Measurements from ENCODE around the gene KRT23. TPM values are rescaled to one million over a fixed set of nuclear protein-coding genes. Genes with fewer than 3 reads are reported as not detected.

Gene KRT23
- total and polyA plus RNA-seq, 2 of the 13 experiments (the other 11 are each of a cell fraction or from before 2014, with no cell fraction given) = 24.7 to 51.1 TPM

DNA sequence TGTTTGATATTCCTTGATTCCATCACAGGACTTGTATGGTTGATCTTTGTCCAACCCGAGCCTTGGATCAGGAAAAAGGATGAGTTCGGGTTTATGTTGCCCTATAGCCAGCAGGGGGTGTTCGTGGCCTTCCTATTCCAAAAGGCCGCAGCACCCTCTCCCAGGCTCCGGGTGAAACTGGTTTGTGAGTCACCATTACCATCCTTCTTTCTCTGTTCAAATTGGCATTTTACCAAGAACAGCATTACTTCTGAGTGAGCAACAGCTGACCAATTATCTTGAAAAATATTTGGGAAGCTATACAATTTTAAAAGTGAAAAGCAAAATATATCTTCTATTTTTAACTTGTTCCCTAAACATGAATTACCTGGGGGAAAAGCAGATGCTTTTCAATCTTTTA is 28.1 kb downstream of the KRT23 start:
- no peak overlapping the region for H3K9ac ChIP-seq (ENCODE audit: insufficient read depth, low read depth, low read length)
- H3K9me3 ChIP-seq (ENCODE audit: low read length) = no peaks in the 10 kb centered on the region
- no peaks in the 10 kb centered on the region for H3K36me3 ChIP-seq (replicated peaks in 1 of 2; ENCODE audit: control insufficient read depth in 1 of 2, insufficient read depth in 2 of 2, low read length in 2 of 2)
- FAIRE-seq = peak; percentile 95
- no peak overlapping the region for H3K4me2 ChIP-seq (ENCODE audit: low read depth, low read length)
- ATAC-seq = peak; percentile 93
- 0% methylated on average over 5 of the region's 5 CpGs for WGBS (ENCODE audit: low lambda C conversion rate)
- peak; percentile 92 for DNase-seq (ENCODE audit: low spot score)
- in situ Hi-C loops (cut with HindIII; ENCODE audit: extremely low pct_ligation_motif_present, low pct_unique_long_range_greater_than_20kb) = loop anchor here (5.0 kb wide), 1 partner anchor 413 kb away; no protein-coding TSS in a partner anchor
- H3K27ac ChIP-seq (ENCODE audit: extremely low read length, insufficient read depth, low read length) = no peak overlapping the region
- H3K79me2 ChIP-seq (ENCODE audit: insufficient read depth, low read length) = no peaks in the 10 kb centered on the region
- intact Hi-C loops (cut with micrococcal nuclease; ENCODE audit: unreplicated experiment) = loop anchor here (1.0 to 10.0 kb wide), 9 partner anchors 47 to 753 kb away; partner anchors contain the start of genes KRT19, KRTAP1-1, KRTAP2-1 and KRTAP3-1
- no peaks in the 10 kb centered on the region for H4K20me1 ChIP-seq (ENCODE audit: insufficient read depth, low read length)
- ChIA-PET CTCF (ENCODE audit: low intra/inter-chr PET ratio, low total read pairs) (interaction anchor here (0.6 to 3.3 kb wide), 12 partner anchors 46 to 758 kb away, joined by 3 to 32 read pairs (median 6); no protein-coding TSS in a partner anchor), POLR2A (interaction anchor here (1.6 kb wide), 1 partner anchor 150 kb away, joined by 3 read pairs; no protein-coding TSS in a partner anchor)
- H2AFZ ChIP-seq (ENCODE audit: low read length) = no peak overlapping the region
- H3K27me3 ChIP-seq (ENCODE audit: control insufficient read depth in 1 of 2, insufficient read depth in 2 of 2, low read length in 2 of 2) = no peaks in the 10 kb centered on the region
- BruUV-seq (replicated peaks) = no TSS peak
- H3K4me1 ChIP-seq (ENCODE audit: insufficient read depth, low read length) = peaks cover 33% of the 10 kb centered on the region
- H3K4me3 ChIP-seq (replicated peaks in 1 of 3; ENCODE audit: insufficient read depth in 1 of 3, low read depth in 2 of 3, low read length in 3 of 3) = no peak overlapping the region
- TF ChIP-seq DZIP1 (CRISPR knock-in tag; IDR thresholded peaks at IDR 0.05) (no peak), DMAP1 (CRISPR knock-in tag; IDR thresholded peaks at IDR 0.05) (no peak), ZNF780A (CRISPR knock-in tag; IDR thresholded peaks at IDR 0.05) (no peak), MBD4 (IDR thresholded peaks at IDR 0.05; ENCODE audit: borderline replicate concordance, low read length) (no peak), TGIF2 (CRISPR knock-in tag; IDR thresholded peaks at IDR 0.05) (no peak), AHR (CRISPR knock-in tag; IDR thresholded peaks at IDR 0.05) (no peak), DR1 (CRISPR knock-in tag; IDR thresholded peaks at IDR 0.05) (no peak), NRL (CRISPR knock-in tag; IDR thresholded peaks at IDR 0.05; ENCODE audit: borderline replicate concordance) (no peak), ZFP41 (CRISPR knock-in tag; IDR thresholded peaks at IDR 0.05; ENCODE audit: borderline replicate concordance) (no peak), NR2F1 (CRISPR knock-in tag; IDR thresholded peaks at IDR 0.05) (0 out of 4 replicates have a peak, but pooled peaks of 1 of the 2 experiments have one; percentile 9), MAFK (conservative IDR thresholded peaks at IDR 0.05 in 1 of 2, IDR thresholded peaks at IDR 0.05 in 1 of 2; ENCODE audit: low read length in 2 of 2) (no peak), CENPX (CRISPR knock-in tag; IDR thresholded peaks at IDR 0.05) (no peak), ZNF260 (CRISPR knock-in tag; IDR thresholded peaks at IDR 0.05; ENCODE audit: borderline replicate concordance, low read depth) (no peak), ZNF337 (CRISPR knock-in tag; IDR thresholded peaks at IDR 0.05; ENCODE audit: borderline replicate concordance, low read depth) (no peak), MIXL1 (CRISPR knock-in tag; IDR thresholded peaks at IDR 0.05) (peak; percentile 57; the same call in 1 of the 2 replicates), ZNF24 (IDR thresholded peaks at IDR 0.05) (peak; percentile 66; the same call in 1 of the 2 replicates)
- TF ChIP-seq, protein P1, sequence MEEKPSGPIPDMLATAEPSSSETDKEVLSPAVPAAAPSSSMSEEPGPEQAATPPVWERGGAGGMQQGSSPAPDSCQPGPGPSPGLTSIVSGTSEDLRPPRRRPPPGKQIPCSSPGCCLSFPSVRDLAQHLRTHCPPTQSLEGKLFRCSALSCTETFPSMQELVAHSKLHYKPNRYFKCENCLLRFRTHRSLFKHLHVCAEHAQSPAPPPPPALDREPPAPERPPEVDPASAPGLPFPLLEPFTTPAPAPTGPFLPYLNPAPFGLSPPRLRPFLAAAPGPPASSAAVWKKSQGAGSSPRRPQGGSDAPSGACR (CRISPR knock-in tag; IDR thresholded peaks at IDR 0.05) = no peak
- TF ChIP-seq, protein P2, sequence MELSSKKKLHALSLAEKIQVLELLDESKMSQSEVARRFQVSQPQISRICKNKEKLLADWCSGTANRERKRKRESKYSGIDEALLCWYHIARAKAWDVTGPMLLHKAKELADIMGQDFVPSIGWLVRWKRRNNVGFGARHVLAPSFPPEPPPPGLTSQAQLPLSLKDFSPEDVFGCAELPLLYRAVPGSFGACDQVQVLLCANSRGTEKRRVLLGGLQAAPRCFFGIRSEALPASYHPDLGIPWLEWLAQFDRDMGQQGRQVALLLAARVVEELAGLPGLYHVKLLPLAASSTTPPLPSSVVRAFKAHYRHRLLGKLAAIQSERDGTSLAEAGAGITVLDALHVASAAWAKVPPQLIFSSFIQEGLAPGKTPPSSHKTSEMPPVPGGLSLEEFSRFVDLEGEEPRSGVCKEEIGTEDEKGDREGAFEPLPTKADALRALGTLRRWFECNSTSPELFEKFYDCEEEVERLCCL (CRISPR knock-in tag; IDR thresholded peaks at IDR 0.05; ENCODE audit: borderline replicate concordance) = no peak
- TF ChIP-seq, protein P3, sequence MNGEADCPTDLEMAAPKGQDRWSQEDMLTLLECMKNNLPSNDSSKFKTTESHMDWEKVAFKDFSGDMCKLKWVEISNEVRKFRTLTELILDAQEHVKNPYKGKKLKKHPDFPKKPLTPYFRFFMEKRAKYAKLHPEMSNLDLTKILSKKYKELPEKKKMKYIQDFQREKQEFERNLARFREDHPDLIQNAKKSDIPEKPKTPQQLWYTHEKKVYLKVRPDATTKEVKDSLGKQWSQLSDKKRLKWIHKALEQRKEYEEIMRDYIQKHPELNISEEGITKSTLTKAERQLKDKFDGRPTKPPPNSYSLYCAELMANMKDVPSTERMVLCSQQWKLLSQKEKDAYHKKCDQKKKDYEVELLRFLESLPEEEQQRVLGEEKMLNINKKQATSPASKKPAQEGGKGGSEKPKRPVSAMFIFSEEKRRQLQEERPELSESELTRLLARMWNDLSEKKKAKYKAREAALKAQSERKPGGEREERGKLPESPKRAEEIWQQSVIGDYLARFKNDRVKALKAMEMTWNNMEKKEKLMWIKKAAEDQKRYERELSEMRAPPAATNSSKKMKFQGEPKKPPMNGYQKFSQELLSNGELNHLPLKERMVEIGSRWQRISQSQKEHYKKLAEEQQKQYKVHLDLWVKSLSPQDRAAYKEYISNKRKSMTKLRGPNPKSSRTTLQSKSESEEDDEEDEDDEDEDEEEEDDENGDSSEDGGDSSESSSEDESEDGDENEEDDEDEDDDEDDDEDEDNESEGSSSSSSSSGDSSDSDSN (CRISPR knock-in tag; IDR thresholded peaks at IDR 0.05) = no peak
